AG08395 (cell line): Measurements from ENCODE around the gene CLEC18C.
"Not testable (repeated sequence)": the region's sequence is repeated elsewhere in the genome, so short reads cannot be mapped to it uniquely, and the experiment has no call there.

Experiments
- DNase-seq: peaks from one replicate; pipeline ENCODE4 v3.0.0; 2012; ENCODE audit warnings: mixed read lengths, low spot score

Gene CLEC18C

GRCh38 chr16:70206382-70206781 is 32.8 kb downstream of the CLEC18C start:
- not testable (repeated sequence) for DNase-seq

- not testable (repeated sequence) for DNase-seq
Measured at GRCh38 chr16:70218586-70218985, 45.0 kb downstream of the CLEC18C start.

- not testable (repeated sequence) for DNase-seq
Measured at GRCh38 chr16:70222574-70222973, 49.0 kb downstream of the CLEC18C start.

- not testable (repeated sequence) for DNase-seq
Measured at GRCh38 chr16:70223216-70223615, 49.6 kb downstream of the CLEC18C start.

- DNase-seq: not testable (repeated sequence)
Measured at GRCh38 chr16:70223971-70224513, 50.5 kb downstream of the CLEC18C start.

GRCh38 chr16:70224645-70225044 is 51.1 kb downstream of the CLEC18C start:
- DNase-seq: not testable (repeated sequence)

GRCh38 chr16:70225430-70225829 is 51.8 kb downstream of the CLEC18C start:
- DNase-seq: not testable (repeated sequence)

- DNase-seq: not testable (repeated sequence)
Measured at GRCh38 chr16:70226024-70226423, 52.4 kb downstream of the CLEC18C start.

- not testable (repeated sequence) for DNase-seq
Measured at GRCh38 chr16:70231831-70232230, 58.2 kb downstream of the CLEC18C start.
